Activated naive CD4-positive, alpha-beta T cell treated with anti-CD3 and anti-CD28 coated beads, Interleukin-2, amount 50 U/mL, for 24 hours (primary cell): ENCODE results near the gene RFT1.

Experiments used
- H3K27ac Mint-ChIP-seq: one replicate; pipeline ENCODE4 v1.8.0; 2021; ENCODE audit warnings: mild to moderate bottlenecking, mixed read lengths
- H3K27me3 Mint-ChIP-seq: one replicate; pipeline ENCODE4 v1.8.0; 2021; ENCODE audit warnings: mixed read lengths
- H3K36me3 Mint-ChIP-seq: one replicate; pipeline ENCODE4 v1.8.0; 2021; ENCODE audit warnings: mixed read lengths
- H3K4me1 Mint-ChIP-seq: one replicate; pipeline ENCODE4 v1.8.0; 2021; ENCODE audit warnings: mixed read lengths
- H3K4me3 Mint-ChIP-seq: one replicate; pipeline ENCODE4 v1.8.0; 2021; ENCODE audit warnings: mild to moderate bottlenecking, mixed read lengths
- H3K9me3 Mint-ChIP-seq: one replicate; pipeline ENCODE4 v1.8.0; 2021; ENCODE audit warnings: mixed read lengths

Gene RFT1

DNA sequence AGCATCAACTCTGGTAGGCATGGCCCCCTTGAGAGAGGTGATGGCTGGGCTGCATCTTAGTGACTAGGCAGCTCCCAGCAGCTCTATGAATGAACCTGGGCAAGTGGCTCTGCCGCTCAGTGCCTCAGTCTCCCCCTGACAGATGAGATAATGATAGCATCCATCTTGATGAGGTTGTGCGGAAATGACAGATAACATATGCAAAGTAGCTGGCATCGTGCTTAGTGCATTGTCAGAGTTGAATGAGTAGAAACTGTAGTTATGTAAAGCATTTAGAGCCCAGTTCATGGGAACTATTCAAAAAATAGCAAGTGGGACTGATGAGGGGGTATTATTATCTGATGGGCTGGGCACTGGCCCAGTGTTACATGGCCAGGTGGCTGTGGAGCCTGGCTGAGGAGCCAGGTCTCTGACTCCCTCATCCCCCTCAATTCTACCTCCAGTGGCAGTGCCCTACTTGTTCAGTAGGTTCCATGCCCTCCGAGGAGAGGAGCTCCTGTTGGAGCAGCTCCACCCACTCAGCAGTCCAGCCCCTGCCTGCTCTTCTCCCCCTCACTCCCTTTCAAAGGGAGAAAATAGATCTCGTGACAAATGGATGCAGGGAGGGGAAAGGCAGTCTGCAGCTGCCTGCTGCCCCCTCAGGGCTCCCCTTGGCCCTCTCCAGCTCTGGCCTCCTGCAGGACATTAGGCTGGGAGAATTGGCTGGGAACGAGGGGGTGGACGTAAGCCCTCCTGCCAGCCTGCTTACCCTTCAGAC is 37.4 kb upstream of the RFT1 start:
- no peak overlapping the region for H3K4me3 Mint-ChIP-seq
- H3K27me3 Mint-ChIP-seq: no peaks in the 10 kb centered on the region
- H3K4me1 Mint-ChIP-seq: peaks cover 41% of the 10 kb centered on the region
- no peaks in the 10 kb centered on the region for H3K36me3 Mint-ChIP-seq
- no peaks in the 10 kb centered on the region for H3K9me3 Mint-ChIP-seq
- no peak overlapping the region for H3K27ac Mint-ChIP-seq

DNA sequence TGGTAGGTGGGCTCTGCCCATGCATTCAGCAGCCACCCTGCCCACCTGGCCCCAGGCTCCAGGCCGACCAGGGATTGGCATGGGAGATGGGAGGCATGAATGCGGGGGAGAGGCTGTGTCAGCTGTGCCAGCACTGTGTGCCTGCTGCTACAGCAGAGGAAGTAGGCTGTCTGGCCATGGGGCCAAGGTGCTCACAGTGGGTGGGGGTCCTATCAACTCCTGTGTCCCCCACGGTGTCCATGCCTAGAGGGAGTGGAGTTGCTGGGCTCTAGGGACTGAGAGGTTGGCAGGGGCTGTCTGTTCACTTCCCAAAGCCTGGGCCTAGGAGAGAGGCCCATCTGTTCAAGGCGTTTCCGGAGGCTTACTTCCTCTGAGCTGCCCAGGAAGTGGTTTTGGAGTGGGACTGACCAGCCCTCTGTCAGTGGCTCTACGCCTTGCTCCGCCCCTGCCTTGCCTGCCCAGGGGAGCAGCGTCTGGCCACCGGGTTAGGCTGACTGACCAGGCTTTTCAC is 36.6 kb upstream of the RFT1 start:
- Mint-ChIP-seq H3K36me3 (no peaks in the 10 kb centered on the region), H3K4me3 (no peak overlapping the region), H3K9me3 (no peaks in the 10 kb centered on the region), H3K4me1 (peaks cover 46% of the 10 kb centered on the region), H3K27ac (no peak overlapping the region), H3K27me3 (no peaks in the 10 kb centered on the region)

DNA sequence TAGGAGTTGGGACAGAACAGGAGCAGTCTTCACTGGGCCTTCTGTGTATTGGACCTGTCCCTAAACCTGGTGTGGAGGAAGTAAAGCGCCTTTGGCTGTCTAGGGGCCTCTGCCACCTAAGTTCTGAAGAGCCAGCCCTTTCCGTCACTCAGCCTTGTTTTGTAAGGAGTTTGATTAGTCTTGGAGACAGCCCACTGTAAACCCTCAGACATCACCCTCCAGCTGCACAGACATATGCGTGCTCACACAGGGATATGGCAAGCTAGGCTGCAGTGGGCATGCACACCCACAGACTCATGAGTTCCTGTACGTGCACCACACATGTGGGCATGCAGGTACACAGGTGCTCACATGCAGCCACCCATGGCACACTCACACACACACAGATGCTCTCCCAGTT is 36.0 kb upstream of the RFT1 start:
- Mint-ChIP-seq H3K27ac (no peak overlapping the region), H3K36me3 (no peaks in the 10 kb centered on the region), H3K4me1 (peaks cover 42% of the 10 kb centered on the region), H3K9me3 (no peaks in the 10 kb centered on the region), H3K27me3 (no peaks in the 10 kb centered on the region), H3K4me3 (no peak overlapping the region)

DNA sequence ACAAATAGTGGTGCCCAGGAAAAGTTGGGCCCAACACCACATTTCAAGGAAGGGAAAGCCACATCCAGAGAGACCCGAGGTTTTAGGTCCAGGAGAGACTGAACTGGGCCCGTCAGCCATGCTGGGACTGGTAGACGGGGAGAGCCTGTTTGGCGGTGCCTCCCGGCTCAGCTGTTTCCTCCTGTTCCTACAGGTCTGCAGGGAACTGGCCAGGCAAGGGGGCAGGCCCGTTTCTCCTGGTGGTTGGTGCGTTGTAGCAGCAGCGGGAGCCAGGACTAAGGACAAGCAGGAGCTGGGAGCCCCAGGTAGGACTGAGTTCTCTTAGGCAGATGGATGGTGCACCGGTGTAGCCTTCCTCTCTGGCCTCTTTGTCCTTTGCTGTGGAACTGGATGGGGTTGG is 34.7 kb upstream of the RFT1 start:
- H3K4me1 Mint-ChIP-seq: peaks cover 41% of the 10 kb centered on the region
- no peaks in the 10 kb centered on the region for H3K36me3 Mint-ChIP-seq
- H3K9me3 Mint-ChIP-seq: no peaks in the 10 kb centered on the region
- no peak overlapping the region for H3K4me3 Mint-ChIP-seq
- no peak overlapping the region for H3K27ac Mint-ChIP-seq
- H3K27me3 Mint-ChIP-seq: no peaks in the 10 kb centered on the region

DNA sequence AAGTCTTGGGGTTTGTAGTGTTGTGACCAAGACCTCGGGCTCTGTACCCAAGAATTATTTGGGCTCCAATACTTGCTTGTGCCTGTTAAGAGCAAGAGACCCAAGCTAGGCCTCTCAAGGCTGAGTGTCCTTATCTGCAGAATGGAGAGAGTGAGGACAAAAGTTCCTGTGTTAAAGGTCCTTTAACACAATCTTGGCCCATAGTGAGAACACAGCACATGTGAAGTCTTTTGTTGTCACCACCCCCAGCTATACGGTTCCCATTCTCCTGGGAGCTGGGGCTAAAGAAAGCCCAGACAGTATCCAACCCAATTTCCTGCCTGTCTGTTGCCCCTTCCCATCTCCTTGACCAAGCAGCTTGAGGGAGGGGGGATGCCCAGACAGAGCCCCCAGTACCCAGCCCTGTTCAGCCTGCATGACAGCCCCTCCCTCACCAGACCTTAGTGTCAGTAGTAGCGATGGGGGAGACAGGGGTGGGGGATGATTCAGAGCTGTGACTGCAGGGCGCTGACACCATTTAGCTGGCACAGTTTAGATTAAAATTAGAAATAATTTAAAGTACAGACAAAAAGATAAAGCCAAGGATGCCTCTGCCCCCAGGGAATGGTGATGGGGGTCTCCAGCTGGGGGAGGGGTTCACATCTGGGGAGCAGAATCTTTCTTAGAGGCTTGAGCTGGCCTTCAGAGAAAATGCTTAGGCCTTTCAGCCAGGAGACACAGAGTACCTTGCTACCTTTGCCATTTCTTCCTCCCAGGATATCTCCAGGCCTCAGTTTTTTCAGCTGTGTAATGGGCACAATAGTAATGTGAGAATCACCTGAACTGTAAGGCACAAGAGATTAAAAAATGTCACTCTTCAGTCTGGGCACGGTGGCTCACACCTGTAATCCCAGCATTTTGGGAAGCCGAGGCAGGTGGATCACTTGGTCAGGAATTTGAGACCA is 33.5 kb upstream of the RFT1 start:
- Mint-ChIP-seq H3K36me3 (no peaks in the 10 kb centered on the region), H3K4me1 (peaks cover 29% of the 10 kb centered on the region), H3K9me3 (no peaks in the 10 kb centered on the region), H3K27ac (peak overlapping the region; percentile 18), H3K27me3 (no peaks in the 10 kb centered on the region), H3K4me3 (peak overlapping the region; percentile 85)

DNA sequence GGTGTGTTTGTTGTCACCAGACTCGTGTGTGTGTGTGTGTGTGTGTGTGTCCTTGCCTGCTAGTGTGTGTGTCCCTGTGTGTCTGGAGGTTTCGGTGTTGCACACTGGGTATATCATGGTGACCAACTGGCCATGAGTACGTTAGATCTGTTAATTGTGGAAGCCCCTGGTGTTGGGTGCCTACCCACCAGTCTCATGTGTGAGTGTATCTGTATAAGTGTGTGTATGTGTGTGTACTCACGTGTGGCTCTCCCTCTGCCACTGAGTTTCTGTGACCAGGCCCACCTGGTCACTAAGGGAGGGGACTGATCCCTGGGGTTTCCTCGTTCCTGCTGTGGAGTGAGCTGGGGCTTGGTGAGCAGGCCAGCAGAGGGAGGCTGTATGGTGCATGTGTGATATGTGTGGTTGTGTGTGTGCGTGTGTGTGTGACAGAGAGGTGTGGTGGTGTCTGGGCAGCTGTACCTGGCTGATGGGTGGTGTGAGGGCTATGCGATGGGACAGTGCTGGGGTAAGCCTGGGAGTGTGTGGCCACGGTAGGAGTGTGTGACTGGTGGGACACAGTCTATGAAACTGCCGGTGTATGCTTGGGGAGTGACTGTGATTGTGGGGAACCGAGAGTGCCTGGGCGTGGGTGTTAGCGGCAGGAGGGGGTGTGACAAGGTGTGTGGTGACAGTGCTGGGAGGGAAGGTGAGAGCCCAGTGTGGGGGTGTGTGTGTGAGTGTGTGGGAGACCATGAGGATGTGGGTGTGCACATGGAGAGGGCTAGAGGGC is 32.6 kb upstream of the RFT1 start:
- no peaks in the 10 kb centered on the region for H3K36me3 Mint-ChIP-seq
- peaks cover 23% of the 10 kb centered on the region for H3K4me1 Mint-ChIP-seq
- no peaks in the 10 kb centered on the region for H3K27me3 Mint-ChIP-seq
- no peaks in the 10 kb centered on the region for H3K9me3 Mint-ChIP-seq
- peak overlapping the region; percentile 85 for H3K4me3 Mint-ChIP-seq
- peak overlapping the region; percentile 79 for H3K27ac Mint-ChIP-seq

DNA sequence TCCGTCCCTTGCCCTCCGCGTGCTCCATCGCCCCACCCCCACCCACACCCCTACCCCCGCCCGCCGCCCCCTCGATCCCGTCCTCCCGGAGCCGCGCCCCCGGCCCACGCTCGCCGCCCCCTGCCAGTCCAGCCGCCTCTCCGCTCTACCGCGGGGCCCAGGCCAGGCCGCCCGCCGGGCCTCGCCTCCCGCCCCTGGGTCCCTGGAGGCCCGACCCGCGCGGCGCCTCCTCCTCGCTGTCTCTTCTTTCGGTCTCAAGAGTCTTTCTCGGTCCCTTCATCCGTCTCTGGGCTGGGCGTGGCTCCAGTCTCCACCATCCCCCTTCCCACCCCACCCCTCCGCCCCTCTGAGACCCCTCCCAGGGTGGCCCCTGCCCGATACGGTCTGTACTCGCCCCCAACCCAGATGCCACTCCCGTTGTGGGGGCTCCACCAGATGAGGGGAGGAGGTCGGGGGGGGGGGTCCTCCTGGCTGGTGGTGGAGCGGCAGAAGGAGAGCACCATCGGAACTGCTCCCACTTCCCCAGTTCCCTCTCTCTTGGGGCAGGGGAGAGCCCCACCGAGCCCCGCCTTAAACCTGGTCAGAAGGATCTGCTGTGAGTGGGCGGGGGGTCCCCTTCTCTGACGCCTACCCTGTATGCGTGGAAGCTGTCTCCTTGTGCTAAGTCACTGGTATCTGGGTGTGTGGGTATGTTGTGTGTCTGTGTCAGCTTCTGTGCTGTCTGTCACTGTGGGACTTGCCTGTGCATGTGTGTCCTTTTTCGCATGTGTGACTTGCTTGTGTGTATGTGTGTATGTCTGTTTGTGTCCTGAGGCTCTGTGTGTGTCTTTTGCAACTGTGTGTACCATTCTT is 31.8 kb upstream of the RFT1 start:
- Mint-ChIP-seq H3K27me3 (peaks cover 6% of the 10 kb centered on the region), H3K9me3 (no peaks in the 10 kb centered on the region), H3K36me3 (no peaks in the 10 kb centered on the region), H3K27ac (peak overlapping the region; percentile 79), H3K4me1 (peaks cover 23% of the 10 kb centered on the region), H3K4me3 (peak overlapping the region; percentile 85)

DNA sequence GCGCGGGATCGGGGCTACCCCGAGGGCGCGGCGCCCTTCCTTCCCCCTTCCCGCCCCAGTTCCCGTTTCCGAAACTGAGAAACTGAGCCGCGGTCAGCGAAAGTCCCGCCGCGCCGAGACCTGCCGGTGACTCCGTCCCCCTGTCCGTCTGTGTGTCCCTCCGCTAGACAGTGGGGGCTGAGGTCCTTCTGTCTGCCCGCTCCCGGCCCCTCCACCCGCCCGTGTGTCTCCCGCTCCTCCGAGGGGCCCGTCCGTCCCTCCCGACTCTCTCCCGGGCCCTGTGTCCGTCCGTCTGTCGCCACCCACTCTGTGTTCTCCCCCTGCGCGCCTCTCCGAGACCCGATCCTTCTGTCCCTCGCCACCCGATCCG is 31.2 kb upstream of the RFT1 start:
- Mint-ChIP-seq H3K9me3 (no peaks in the 10 kb centered on the region), H3K27ac (peak overlapping the region; percentile 23), H3K27me3 (peaks cover 6% of the 10 kb centered on the region), H3K4me3 (peak overlapping the region; percentile 83), H3K36me3 (no peaks in the 10 kb centered on the region), H3K4me1 (peaks cover 23% of the 10 kb centered on the region)

DNA sequence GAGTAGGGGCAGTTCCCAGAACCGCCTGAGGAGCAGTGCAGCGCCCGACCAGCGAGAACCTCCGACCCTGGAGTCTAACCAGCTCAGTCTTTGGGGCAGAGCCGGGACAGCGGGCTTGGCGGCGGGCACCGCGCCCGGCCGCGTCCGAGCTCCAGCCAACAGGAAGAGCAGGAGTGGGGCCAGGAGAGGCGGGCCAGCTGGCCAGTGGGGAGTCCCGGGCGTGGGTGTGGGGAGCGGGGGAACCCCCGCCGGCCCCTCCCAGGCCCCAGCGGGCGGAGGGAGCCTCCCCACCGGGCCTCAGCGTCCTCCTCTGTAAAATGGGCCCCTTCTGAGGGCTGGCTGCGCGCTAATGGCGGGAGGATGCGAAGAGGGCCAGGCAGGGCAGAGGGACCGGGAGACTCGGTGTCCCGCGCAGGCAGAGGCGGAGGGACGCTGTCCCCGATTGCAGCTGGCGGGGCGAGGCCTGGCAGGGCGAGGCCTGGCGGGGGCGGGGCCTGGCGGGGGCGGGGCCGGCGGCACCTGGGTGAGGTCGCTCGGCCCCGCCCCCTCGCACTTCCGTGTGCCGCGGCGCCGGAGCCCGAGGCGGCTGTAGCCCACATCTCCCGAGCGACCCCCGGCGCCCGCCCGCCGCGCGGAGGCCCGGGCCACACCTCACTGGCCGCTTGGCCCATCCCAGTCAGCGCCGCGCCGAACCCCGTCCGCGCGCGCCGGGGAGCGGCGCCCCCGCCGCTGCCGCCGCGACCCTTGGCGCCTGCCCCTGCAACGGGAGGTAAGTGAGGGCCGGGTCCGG is 30.6 kb upstream of the RFT1 start, which contains the start of gene PRKCD:
TSS of gene PRKCD (plus strand) at position 550 of the 790 bp plus-strand sequence. CDS start 17,214 bp downstream, outside the sequence.
- Mint-ChIP-seq H3K27me3 (peaks cover 8% of the 10 kb centered on the region), H3K4me1 (peaks cover 23% of the 10 kb centered on the region), H3K9me3 (no peaks in the 10 kb centered on the region), H3K36me3 (no peaks in the 10 kb centered on the region), H3K27ac (peak within 1 kb of the TSS; percentile 68), H3K4me3 (peak within 1 kb of the TSS; percentile 84)

DNA sequence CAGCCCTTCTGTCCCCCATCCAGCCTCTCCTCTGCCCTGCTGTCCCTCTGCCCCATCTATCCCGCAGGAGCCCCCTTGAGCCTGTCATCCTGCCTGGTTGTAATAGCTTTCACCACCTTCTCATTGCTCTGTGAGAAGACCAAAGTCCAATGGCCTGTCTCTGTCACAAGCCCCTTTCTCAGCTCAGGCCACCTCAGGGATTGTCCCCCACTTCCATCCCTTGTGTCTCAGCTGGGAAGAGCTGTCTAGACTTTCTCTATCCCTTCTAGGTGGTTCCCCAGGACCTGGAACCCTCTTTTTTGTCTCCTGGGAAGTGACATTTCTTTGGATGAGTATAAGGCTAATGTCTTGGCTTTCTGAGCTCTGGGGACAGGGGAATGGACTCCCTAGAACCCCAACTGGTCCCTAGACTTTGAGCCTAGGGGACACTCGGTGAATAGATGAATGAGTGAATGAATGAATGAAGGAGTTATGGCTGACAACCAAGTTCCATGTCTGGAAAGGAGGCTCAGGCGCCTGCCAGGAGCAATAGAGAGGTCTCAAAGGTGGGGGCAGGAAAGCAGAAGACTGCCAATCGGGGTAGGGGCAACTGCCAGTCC is 29.9 kb upstream of the RFT1 start:
- H3K36me3 Mint-ChIP-seq: no peaks in the 10 kb centered on the region
- H3K27me3 Mint-ChIP-seq: peaks cover 12% of the 10 kb centered on the region
- peak overlapping the region; percentile 84 for H3K4me3 Mint-ChIP-seq
- no peaks in the 10 kb centered on the region for H3K9me3 Mint-ChIP-seq
- peak overlapping the region; percentile 8 for H3K27ac Mint-ChIP-seq
- H3K4me1 Mint-ChIP-seq: peaks cover 23% of the 10 kb centered on the region

DNA sequence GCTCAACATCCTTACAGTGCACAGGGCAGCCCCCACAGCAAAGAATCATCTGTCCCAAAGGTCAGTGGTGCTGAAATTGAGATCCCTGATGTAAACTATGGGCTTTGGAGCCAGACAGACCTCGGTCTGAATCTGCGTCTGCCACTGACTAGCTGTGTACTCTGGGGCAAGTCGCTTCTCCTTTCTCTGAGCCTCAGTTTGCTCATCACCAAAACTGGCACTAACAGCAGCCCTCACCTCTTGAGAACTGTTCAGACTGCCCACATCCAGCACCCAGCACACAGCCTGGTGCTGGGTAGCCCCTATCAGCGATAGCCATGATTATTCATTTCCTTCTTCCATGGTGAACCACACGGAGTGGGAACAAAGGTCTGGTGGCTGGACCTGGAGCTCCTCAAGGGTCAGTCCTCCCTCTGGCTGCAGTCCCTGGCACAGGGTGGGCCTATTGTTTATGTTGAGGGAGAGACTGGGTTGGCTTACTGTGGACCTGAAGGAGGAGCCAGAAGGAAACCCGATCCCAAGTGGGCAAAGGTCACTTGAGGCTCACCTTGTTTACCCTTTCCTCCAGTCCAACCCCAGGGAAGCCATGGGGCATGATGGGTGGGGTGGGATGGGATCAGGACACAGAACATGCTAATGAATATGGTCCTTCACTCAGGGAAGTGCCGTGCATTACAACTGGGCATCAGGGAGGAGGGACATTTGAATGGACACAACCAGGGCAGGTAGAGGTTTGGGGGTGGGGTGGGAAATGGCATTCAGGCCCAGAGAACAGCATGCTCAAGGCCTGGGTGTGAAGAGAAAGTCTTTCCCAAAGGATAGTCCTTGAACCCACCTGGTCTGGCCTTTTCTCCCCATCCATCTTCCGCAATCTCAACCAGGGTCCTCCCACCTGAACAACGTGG is 29.2 kb upstream of the RFT1 start:
- peaks cover 12% of the 10 kb centered on the region for H3K27me3 Mint-ChIP-seq
- peak overlapping the region; percentile 15 for H3K4me3 Mint-ChIP-seq
- H3K36me3 Mint-ChIP-seq: no peaks in the 10 kb centered on the region
- no peak overlapping the region for H3K27ac Mint-ChIP-seq
- peaks cover 23% of the 10 kb centered on the region for H3K4me1 Mint-ChIP-seq
- H3K9me3 Mint-ChIP-seq: no peaks in the 10 kb centered on the region

DNA sequence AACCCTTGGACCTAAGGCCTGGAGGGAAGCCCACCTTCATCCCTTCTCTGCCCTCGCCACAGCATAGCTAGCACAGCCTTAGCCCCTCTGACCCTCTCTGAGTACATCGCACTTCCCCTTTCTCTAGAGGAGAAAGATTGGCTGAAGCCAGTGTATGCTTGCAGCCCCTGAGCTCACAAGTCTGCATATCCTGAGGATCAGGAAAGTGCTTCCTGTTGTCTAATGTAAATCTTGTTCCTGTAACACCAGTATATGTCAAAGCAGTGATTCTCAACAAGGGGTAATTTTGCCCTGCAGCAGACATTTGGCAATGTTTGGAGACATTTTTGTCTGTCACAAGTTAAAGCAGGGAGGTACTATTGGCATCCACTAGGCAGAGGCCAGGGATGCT is 28.5 kb upstream of the RFT1 start:
- Mint-ChIP-seq H3K4me3 (peak overlapping the region; percentile 3), H3K9me3 (no peaks in the 10 kb centered on the region), H3K27ac (no peak overlapping the region), H3K4me1 (peaks cover 21% of the 10 kb centered on the region), H3K36me3 (no peaks in the 10 kb centered on the region), H3K27me3 (peaks cover 12% of the 10 kb centered on the region)
